SIG-M5 (cell line): ENCODE measurements around the gene STAC3.

ENCODE experiments used
- DNase-seq: peaks from one replicate; lab custom pipeline; 2025; lab: John Stamatoyannopoulos, UW

STAC3 gene

DNA sequence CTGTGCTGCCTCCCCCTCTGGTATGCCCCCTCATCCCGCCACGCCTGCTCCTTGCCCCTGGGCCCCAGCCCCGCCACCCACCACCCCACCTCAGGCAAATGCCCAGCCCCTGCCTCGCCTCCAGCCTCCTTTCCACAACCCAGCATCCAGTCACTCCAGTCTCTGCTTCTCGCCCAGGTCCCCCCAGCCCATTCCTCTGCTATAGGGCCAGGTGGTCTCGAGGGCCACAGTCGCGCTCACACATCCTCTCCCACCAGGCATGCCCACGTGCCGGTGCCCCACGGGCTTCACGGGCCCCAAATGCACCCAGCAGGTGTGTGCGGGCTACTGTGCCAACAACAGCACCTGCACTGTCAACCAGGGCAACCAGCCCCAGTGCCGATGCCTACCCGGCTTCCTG lies 40.5 kb downstream of the STAC3 start:
- DNase-seq: no peak

DNA sequence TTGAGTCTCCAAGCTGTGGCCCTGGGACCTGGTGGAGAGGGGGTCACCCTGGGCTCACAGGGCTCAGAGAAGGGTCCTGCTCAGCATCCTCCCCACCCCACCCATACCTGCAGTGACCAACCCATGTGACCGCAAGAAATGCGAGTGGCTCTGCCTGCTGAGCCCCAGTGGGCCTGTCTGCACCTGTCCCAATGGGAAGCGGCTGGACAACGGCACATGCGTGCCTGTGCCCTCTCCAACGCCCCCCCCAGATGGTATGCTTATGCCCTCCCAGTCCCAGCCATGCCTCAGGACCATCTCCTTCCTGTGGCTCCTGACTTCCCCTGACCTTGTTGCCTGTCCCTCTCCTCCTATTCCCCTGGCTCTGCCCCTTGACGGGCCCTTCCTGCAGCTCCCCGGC lies 41.1 kb downstream of the STAC3 start:
- DNase-seq: no peak

- no peak for DNase-seq
Measured at GRCh38 chr12:57208631-57209282, 42.2 kb downstream of the STAC3 start.

- DNase-seq: no peak
Measured at GRCh38 chr12:57207731-57208630, 43.0 kb downstream of the STAC3 start.

DNA sequence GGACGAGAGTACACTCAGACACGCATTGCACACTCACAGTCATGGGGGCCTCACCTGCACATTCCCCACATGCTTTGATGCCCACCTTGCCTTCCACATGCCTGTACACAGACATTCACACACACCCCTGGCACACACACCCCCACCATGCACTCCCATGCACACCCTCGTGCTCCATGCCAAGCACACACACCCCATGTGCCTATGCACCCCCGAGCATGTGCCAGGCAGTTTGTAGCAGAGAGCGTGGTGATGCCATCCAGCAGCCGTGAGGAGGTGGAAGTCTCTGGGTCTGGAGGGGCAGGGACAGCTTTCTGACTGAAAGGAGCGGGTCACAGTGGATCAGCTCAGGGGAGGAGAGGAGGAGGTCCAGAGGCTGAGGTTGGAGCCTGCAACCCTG lies 45.1 kb downstream of the STAC3 start:
- no peak for DNase-seq

DNA sequence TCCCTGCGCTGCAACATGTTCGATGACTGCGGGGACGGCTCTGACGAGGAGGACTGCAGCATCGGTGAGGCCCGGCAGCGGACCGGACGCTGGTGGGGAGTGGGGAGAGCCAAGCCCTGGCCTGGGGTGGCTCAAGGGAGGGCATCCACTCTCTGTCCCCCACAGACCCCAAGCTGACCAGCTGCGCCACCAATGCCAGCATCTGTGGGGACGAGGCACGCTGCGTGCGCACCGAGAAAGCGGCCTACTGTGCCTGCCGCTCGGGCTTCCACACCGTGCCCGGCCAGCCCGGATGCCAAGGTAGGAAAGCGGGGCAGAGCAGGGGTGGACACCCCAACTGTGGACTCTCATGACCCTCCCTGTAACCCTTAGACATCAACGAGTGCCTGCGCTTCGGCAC lies 45.8 kb downstream of the STAC3 start:
- DNase-seq: no peak

GRCh38 chr12:57204454-57204853 lies 46.5 kb downstream of the STAC3 start:
- no peak for DNase-seq

DNA sequence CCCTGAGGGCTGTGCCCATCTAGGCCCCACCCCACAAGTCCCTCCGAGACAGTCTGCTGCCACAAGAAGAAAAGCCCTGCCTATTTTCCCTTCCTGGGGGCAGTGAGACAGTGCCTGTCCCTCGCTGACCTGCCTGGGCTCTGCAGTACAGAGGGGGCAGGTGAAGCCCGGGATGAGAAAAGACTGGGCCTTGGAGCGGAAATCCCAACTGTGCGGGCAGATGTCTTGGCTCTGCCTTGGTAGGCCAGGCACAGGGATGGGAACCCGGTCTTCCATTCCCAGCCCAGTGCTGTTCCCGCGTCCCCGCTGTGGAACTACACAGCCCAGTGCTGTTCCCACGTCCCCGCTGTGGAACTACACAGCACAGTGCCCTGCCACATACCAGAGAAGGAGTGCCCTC lies 47.2 kb downstream of the STAC3 start:
- DNase-seq: no peak

DNA sequence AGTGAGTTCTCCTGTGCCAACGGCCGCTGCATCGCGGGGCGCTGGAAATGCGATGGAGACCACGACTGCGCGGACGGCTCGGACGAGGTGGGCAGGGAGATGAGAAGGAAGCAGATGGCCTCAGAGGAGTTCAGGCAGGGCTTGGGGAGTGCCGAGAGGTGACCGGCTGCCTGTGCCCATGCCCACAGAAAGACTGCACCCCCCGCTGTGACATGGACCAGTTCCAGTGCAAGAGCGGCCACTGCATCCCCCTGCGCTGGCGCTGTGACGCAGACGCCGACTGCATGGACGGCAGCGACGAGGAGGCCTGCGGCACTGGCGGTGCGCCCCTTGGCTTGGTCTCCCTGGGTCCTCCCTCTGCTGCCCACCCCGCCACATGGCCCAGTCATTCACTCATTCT lies 47.8 kb downstream of the STAC3 start:
- no peak for DNase-seq

DNA sequence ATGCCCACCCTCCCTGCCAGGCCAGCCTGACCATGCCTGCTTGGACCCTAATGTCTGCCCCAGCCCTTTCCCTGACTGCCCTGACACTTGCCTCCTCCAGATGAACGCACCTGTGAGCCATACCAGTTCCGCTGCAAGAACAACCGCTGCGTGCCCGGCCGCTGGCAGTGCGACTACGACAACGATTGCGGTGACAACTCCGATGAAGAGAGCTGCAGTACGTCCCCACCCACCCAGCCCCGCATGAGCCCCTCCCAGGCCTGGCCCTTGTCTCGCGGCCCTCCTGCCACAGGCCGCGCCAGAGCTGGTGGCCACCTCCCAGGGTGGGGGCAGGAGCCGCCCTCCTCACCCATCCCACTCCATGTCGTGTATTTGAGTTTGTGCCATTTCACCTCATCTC lies 48.7 kb downstream of the STAC3 start:
- DNase-seq: no peak

DNA sequence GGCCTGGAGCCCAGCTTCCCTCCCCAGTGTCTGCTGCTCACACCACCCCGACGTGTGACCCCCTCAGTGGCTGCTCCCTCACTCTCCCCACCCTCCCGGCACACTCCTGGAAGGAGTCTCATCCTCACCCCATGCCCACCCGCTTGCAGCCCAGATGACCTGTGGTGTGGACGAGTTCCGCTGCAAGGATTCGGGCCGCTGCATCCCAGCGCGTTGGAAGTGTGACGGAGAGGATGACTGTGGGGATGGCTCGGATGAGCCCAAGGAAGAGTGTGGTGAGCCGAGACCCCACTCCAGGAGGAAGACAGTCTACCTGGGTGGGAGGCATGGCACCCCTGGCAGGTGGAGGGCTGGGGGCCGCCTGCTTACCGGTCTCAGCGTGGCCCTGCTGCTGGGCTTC lies 49.4 kb downstream of the STAC3 start:
- DNase-seq: no peak

DNA sequence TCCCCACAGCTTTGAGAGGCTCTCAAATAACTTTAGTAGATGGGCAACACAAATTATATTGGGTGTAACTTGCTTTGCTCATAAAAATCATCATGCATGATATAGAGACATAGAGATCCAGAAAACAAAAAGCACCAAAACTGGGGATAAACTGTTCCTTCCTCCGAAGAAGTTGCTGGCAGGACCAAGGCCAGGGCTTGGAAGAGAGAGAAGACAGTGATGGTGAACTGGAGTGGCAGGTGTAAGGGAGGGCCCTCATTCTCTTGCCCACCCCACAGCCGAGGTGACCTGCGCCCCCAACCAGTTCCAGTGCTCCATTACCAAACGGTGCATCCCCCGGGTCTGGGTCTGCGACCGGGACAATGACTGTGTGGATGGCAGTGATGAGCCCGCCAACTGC lies 49.8 kb downstream of the STAC3 start:
- no peak for DNase-seq

DNA sequence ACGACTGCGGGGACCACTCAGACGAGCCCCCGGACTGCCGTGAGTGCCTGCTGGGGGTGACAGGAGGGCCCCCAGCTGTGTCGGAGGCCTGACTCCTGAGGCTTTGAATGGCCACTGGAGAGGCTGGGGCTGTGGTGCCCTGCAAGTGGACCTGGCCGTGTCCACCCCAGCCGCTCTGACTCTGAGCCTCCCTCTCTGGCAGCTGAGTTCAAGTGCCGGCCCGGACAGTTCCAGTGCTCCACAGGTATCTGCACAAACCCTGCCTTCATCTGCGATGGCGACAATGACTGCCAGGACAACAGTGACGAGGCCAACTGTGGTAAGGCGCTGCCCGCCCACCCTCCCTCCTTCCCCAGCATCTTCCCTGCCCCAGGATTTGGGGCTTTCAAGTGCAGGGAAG lies 50.5 kb downstream of the STAC3 start:
- DNase-seq: no peak

- DNase-seq: no peak
Measured at GRCh38 chr12:57199191-57199590, 51.8 kb downstream of the STAC3 start.

GRCh38 chr12:57198329-57198728 lies 52.7 kb downstream of the STAC3 start:
- no peak for DNase-seq

DNA sequence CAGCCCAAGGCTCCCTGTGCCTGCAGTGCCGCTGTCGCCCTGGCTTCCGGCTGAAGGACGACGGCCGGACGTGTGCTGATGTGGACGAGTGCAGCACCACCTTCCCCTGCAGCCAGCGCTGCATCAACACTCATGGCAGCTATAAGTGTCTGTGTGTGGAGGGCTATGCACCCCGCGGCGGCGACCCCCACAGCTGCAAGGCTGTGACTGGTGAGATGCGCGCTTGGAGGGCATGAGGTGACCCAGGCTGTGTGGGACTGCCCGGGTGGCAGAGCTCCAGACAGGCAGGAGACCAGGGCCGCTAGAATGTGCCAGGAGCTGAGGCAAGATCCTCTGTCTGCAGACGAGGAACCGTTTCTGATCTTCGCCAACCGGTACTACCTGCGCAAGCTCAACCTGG lies 54.0 kb downstream of the STAC3 start:
- DNase-seq: no peak

DNA sequence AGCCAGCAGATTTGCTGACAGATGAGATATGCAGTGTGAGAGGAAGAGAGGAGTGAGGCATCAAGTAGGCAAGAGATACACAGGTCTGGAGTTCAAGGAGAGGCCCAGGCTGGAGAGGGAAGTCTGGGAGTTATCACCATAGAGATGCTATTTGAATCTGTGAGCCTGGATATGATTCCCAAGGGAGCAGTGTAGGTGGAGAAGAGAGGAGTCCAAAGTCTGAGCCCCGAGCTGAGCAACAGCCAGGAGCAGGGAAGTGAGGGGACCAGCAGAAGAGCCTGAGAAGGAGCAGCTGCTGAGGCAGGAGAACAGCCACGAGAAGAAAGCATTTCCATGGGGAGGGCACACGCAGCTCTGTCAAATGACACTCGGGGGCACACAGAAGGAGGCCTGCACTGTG lies 54.5 kb downstream of the STAC3 start:
- no peak for DNase-seq

GRCh38 chr12:57195611-57196371 lies 55.2 kb downstream of the STAC3 start:
- DNase-seq: no peak

DNA sequence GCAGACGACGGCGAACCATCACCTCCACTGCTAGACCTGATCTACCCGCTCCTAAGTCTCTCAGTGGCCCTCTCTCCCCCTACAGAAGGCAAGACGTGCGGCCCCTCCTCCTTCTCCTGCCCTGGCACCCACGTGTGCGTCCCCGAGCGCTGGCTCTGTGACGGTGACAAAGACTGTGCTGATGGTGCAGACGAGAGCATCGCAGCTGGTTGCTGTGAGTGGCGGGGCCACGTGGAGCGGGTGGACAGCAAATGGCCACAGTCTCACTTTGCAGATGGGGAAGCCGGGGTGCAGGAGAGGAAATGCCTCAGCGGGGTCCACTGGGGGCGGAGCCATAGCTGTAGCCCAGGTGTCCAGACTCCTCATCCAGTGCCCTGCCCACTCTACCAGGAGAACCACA lies 55.8 kb downstream of the STAC3 start:
- DNase-seq: no peak

GRCh38 chr12:57194253-57194652 lies 56.7 kb downstream of the STAC3 start:
- DNase-seq: no peak

DNA sequence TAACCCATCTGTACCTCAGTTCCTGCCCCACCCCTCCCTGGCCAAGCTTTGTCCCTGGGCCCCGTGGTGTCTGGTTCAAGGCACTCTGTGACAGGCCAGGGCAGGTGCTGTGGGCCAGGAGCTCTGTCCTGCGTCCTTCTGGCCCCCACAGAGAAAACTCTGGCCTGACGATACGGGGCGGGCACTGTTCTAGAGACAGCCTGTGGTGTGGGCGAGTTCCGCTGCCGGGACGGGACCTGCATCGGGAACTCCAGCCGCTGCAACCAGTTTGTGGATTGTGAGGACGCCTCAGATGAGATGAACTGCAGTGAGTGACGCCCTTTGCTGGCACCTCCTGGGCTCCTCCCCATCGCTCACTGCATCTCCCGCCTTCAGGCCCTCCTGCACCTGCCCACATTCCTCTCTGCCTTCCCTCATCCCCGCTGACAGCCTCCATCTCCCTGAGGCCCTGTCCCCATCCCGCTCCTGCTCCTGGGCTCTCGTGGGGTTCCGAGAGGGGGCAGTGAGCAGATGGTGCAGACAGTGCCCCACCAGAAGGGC lies 57.2 kb downstream of the STAC3 start:
- no peak for DNase-seq
